ENCODE results near the gene CAP2.

DNA sequence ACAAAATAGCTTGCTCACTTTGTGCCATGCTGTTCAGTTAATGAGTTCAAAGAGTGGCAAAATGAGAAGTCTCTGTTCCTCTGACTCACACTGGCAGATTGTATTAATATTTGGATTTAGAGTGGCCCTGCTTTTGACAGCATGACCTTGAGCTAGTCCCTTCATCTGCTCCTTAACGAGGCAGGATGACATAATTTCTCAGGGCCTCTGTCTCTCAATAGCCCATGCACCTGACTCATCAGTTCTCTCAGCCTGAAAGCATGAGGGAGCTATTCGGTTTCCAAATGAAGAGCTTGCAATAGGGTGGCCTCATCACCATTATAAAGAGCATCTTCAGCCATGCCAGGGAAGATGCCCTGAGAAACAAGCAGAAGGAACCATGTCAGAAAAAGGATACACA is 38.2 kb downstream of the CAP2 start:
- TF ChIP-seq CTCF (IDR thresholded peaks at IDR 0.05), result no peak
- TF ChIP-seq POLR2A (IDR thresholded peaks at IDR 0.05), result no peak
